BE2C (cell line): ENCODE measurements around the gene TAS2R46. TPM values are rescaled to one million over a fixed set of nuclear protein-coding genes. Genes with fewer than 3 reads are reported as not detected.
"Not testable (repeated sequence)": the region's sequence is repeated elsewhere in the genome, so short reads cannot be mapped to it uniquely, and the experiment has no call there.

Experiments
- DNase-seq: peaks from one replicate; pipeline ENCODE4 v3.0.0-alpha.2; 2020
- H3K27me3 ChIP-seq: fragments of 250-450 bp; sonication (Bioruptor Pico); 2 replicates; pipeline ENCODE4 v1.5.1; 2020; ENCODE audit warnings: mild to moderate bottlenecking
- H3K36me3 ChIP-seq: fragments of 250-450 bp; sonication (Bioruptor Pico); 2 replicates; pipeline ENCODE4 v1.5.1; 2020; ENCODE audit warnings: mild to moderate bottlenecking
- H3K4me1 ChIP-seq: fragments of 250-450 bp; sonication (Bioruptor Pico); 2 replicates; pipeline ENCODE4 v1.5.1; 2020
- H3K4me3 ChIP-seq: 2 replicates; pipeline ENCODE4 v1.5.1; 2011; ENCODE audit warnings: low read depth, low read length
- H3K9me3 ChIP-seq: fragments of 250-450 bp; sonication (Bioruptor Pico); 2 replicates; pipeline ENCODE4 v1.5.1; 2020
- polyA plus RNA-seq: library from polyadenylated mRNA; unstranded; fragments of >200 nt; gene quantifications from one replicate; pipeline ENCODE4 v1.2.1, GENCODE V29; 2012; ENCODE audit warnings: low read depth, missing spikeins; ENCODE audit not compliant: insufficient read length, insufficient read depth
- TF ChIP-seq, protein P1 (sequence below): IDR thresholded peaks from 2 replicates; pipeline ENCODE4 v1.5.1; 2012; ENCODE audit warnings: mild to moderate bottlenecking, low read depth, low read length

Gene TAS2R46, protein sequence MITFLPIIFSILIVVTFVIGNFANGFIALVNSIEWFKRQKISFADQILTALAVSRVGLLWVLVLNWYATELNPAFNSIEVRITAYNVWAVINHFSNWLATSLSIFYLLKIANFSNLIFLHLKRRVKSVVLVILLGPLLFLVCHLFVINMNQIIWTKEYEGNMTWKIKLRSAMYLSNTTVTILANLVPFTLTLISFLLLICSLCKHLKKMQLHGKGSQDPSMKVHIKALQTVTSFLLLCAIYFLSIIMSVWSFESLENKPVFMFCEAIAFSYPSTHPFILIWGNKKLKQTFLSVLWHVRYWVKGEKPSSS
- polyA plus RNA-seq = not detected

DNA sequence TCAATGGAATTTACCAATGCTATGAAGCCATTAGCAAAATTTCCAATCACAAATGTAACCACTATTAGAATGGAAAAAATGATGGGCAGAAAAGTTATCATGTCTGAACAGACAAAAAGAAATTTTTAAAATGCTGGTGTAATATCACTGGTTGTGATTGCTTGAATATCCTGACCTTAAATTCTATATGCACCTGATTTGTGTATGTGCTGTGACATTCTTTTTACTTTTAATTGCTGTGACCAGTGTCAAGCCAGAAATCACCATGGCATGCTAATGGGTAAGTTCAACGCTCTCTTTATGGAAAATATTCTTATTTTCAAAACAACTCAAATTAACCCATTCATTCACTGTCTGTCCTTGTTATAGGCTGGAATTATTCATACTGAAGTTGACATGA, at the start of gene TAS2R46:
TSS of gene TAS2R46 (minus strand) at position 101 of the 400 bp plus-strand sequence. CDS start at position 101, 0 bp downstream.
- H3K9me3 ChIP-seq, H3K27me3 ChIP-seq: not testable (repeated sequence)

DNA sequence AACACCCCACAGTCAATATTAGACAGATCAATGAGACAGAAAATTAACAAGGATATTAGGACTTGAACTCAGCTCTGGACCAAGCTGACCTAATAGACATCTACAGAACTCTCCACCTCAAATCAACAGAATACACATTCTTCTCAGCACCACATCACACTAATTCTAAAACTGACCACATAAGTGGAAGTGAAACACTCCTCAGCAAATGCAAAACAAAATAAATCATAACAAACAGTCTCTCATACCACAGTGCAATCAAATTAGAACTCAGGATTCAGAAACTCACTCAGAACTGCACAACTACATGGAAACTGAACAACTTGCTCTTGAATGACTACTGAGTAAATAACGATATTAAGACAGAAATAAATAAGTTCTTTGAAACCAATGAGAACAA, 49.1 kb upstream of the TAS2R46 start:
- not testable (repeated sequence) for H3K9me3 ChIP-seq, H3K36me3 ChIP-seq, H3K4me3 ChIP-seq, DNase-seq, H3K4me1 ChIP-seq, H3K27me3 ChIP-seq

More for the DNA sequence above, at the start of gene TAS2R46:
- H3K4me3 ChIP-seq, H3K36me3 ChIP-seq, H3K4me1 ChIP-seq, DNase-seq: not testable (repeated sequence)

DNA sequence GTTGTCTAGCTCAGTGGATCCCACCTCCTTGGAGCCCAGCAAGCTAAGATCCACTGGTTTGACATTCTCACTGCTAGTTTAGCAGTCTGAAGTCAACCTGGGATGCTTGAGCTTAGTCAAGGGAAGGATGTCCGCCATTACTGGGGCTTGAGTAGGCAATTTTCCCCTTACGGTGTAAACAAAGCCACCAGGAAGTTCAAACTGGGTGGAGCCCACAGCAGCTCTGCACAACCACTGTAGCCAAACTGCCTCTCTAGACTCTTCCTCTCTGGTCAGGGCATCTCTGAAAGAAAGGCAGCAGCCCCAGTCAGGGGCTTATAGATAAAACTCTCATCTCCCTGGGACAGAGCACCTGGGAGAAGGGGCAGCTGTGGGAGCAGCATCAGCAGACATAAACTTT, 46.8 kb upstream of the TAS2R46 start:
- Histone ChIP-seq H3K4me1 (no peaks in the 10 kb centered on the region), H3K9me3 (no peaks in the 10 kb centered on the region), H3K27me3 (no peaks in the 10 kb centered on the region), H3K36me3 (no peaks in the 10 kb centered on the region), H3K4me3 (no peak overlapping the region)
- TF ChIP-seq, protein P1, sequence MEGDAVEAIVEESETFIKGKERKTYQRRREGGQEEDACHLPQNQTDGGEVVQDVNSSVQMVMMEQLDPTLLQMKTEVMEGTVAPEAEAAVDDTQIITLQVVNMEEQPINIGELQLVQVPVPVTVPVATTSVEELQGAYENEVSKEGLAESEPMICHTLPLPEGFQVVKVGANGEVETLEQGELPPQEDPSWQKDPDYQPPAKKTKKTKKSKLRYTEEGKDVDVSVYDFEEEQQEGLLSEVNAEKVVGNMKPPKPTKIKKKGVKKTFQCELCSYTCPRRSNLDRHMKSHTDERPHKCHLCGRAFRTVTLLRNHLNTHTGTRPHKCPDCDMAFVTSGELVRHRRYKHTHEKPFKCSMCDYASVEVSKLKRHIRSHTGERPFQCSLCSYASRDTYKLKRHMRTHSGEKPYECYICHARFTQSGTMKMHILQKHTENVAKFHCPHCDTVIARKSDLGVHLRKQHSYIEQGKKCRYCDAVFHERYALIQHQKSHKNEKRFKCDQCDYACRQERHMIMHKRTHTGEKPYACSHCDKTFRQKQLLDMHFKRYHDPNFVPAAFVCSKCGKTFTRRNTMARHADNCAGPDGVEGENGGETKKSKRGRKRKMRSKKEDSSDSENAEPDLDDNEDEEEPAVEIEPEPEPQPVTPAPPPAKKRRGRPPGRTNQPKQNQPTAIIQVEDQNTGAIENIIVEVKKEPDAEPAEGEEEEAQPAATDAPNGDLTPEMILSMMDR = no peak
- no peak for DNase-seq

DNA sequence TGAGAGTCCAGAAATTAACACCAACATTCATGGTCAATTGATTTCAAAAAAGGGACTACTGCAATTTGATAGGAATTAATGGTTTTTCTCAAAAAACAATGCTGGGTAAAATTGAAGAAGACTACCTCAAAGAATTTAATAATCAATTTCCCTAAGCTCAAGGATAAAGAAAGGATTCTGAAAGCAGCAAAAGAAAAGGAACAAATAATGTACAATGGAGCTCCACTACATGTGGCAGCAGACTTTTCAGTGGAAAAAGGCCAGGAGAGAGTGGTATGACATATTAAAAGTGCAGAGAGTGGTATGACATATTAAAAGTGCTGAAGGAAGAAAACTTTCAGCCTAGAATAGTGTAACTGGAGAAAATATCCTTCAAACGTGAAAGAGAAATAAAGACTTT, 45.6 kb upstream of the TAS2R46 start:
- DNase-seq = no peak
- TF ChIP-seq, protein P1 = no peak
- H3K36me3 ChIP-seq = no peaks in the 10 kb centered on the region
- H3K27me3 ChIP-seq = no peaks in the 10 kb centered on the region
- no peaks in the 10 kb centered on the region for H3K9me3 ChIP-seq
- H3K4me1 ChIP-seq = no peaks in the 10 kb centered on the region
- H3K4me3 ChIP-seq = no peak overlapping the region

DNA sequence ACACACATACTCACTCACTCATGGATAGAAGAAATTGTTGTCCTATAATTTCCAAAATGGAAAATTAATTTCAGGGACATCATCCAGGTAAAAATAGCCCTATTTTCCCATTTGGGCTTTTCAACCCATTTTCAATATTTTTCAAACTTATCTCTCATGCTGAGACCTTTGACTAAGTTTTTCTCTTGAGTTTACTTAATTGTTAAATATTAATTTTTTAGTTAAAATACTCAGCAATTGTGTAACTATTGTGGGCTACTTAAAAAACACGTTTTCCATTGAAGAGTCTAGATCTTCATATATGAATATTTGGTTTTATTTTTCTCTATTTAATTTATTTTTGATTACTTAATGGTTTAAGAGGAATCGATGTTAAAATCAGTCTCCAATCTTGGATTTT, 44.2 kb upstream of the TAS2R46 start:
- no peaks in the 10 kb centered on the region for H3K9me3 ChIP-seq
- no peaks in the 10 kb centered on the region for H3K27me3 ChIP-seq
- H3K36me3 ChIP-seq = no peaks in the 10 kb centered on the region
- no peak for DNase-seq
- no peaks in the 10 kb centered on the region for H3K4me1 ChIP-seq
- no peak overlapping the region for H3K4me3 ChIP-seq
- TF ChIP-seq, protein P1 = no peak

DNA sequence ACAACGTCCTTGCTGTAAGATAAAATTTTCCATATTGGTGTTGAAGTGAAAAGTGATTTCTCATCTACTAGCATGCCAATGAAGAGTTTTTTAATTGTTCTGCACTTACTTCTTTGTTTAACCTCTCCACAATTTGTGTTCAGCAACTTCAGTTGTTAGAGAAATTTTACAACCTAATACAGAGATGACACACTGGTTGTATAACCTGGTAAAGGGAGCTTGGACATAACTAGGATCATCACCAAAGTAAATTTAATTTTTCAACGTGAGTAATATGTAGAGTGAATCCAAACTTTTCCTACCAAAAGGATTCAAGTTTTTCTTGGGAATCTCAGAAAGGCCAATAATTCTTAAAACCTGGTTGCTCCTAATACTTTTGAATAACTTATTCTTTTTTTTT, 43.5 kb upstream of the TAS2R46 start:
- no peaks in the 10 kb centered on the region for H3K4me1 ChIP-seq
- no peaks in the 10 kb centered on the region for H3K9me3 ChIP-seq
- H3K36me3 ChIP-seq = no peaks in the 10 kb centered on the region
- H3K27me3 ChIP-seq = no peaks in the 10 kb centered on the region
- DNase-seq = no peak
- TF ChIP-seq, protein P1 = no peak
- no peak overlapping the region for H3K4me3 ChIP-seq

DNA sequence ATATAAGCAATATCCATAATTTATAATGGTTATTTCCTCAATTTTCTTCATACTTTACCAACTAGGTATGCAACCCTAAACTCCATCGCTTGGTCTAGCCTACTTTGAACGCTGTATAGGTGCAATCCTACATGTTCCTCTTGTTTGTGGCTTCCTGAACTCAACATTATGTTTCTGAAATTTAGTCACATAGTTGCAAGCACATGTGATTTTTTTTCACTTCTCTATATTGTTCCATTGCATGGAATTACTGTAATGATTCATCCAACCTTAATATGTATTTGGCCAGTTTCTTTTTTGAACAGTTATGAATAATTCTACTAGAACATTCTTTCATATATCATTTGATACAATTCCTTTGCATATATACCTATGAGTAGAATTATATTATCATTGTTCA, 32.8 kb upstream of the TAS2R46 start:
- not testable (repeated sequence) for H3K4me3 ChIP-seq, H3K27me3 ChIP-seq, H3K9me3 ChIP-seq, H3K36me3 ChIP-seq, DNase-seq, H3K4me1 ChIP-seq

DNA sequence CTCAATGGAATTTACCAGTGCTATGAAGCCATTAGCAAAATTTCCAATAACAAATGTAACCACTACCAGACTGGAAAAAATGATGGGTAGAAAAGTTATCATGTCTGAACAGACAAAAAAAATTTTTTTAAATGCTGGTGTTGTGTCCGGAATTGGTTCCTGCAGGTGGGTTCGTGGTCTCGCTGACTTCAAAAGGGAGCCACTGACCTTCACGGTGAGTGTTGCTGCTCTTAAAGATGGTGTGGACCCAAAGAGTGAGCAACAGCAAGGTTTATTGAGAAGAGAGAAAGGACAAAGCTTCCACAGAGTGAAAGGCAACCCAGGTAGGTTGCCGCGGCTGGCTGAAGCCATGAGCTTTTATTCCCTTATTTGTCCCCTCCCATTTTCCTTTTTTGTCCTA, 30.0 kb upstream of the TAS2R46 start, which contains the start of gene TAS2R43:
TSS of gene TAS2R43 (minus strand) at position 186 of the 400 bp plus-strand sequence. CDS start at position 102, 84 bp downstream.
- Histone ChIP-seq H3K36me3 (no peaks in the 10 kb centered on the region), H3K4me1 (no peaks in the 10 kb centered on the region), H3K9me3 (no peaks in the 10 kb centered on the region), H3K27me3 (no peaks in the 10 kb centered on the region), H3K4me3 (no peak within 1 kb of the TSS)
- no peak for DNase-seq
- TF ChIP-seq, protein P1 = no peak
